WERI-Rb-1 (cell line): Measurements from ENCODE around the gene ST6GALNAC3.

Experiments used
- DNase-seq: peaks from one replicate; pipeline ENCODE4 v3.0.0-alpha.2; 2020
- H3K27ac ChIP-seq: fragments of 250-450 bp; sonication (Bioruptor Pico); 2 replicates; pipeline ENCODE4 v1.5.1; 2020; ENCODE audit warnings: mild to moderate bottlenecking, moderate library complexity
- H3K27me3 ChIP-seq: fragments of 250-450 bp; sonication (Bioruptor Pico); 2 replicates; pipeline ENCODE4 v1.5.1; 2021; ENCODE audit warnings: mild to moderate bottlenecking, low read depth, moderate library complexity; ENCODE audit not compliant: insufficient read depth, severe bottlenecking
- H3K36me3 ChIP-seq: fragments of 250-450 bp; sonication (Bioruptor Pico); 2 replicates; pipeline ENCODE4 v1.5.1; 2020; ENCODE audit warnings: mild to moderate bottlenecking, moderate library complexity
- H3K4me3 ChIP-seq: 2 replicates; pipeline ENCODE4 v1.5.1; 2011; ENCODE audit warnings: low read depth, mild to moderate bottlenecking, control low read depth, low read length
- H3K9me3 ChIP-seq: fragments of 250-450 bp; sonication (Bioruptor Pico); 2 replicates; pipeline ENCODE4 v1.5.1; 2021; ENCODE audit warnings: mild to moderate bottlenecking, moderate library complexity; ENCODE audit not compliant: severe bottlenecking
- TF ChIP-seq, protein P1 (sequence below): IDR thresholded peaks from 2 replicates; pipeline ENCODE4 v1.5.1; 2011; ENCODE audit warnings: low read depth, mild to moderate bottlenecking, control low read depth, inconsistent platforms, low read length

ST6GALNAC3 gene

GRCh38 chr1:76593141-76593540 lies 518.6 kb downstream of the ST6GALNAC3 start:
- no peak for DNase-seq
- Histone ChIP-seq H3K27ac (no peak overlapping the region), H3K27me3 (no peaks in the 10 kb centered on the region), H3K9me3 (peaks cover 8% of the 10 kb centered on the region), H3K36me3 (no peaks in the 10 kb centered on the region), H3K4me3 (no peak overlapping the region)
- TF ChIP-seq, protein P1, sequence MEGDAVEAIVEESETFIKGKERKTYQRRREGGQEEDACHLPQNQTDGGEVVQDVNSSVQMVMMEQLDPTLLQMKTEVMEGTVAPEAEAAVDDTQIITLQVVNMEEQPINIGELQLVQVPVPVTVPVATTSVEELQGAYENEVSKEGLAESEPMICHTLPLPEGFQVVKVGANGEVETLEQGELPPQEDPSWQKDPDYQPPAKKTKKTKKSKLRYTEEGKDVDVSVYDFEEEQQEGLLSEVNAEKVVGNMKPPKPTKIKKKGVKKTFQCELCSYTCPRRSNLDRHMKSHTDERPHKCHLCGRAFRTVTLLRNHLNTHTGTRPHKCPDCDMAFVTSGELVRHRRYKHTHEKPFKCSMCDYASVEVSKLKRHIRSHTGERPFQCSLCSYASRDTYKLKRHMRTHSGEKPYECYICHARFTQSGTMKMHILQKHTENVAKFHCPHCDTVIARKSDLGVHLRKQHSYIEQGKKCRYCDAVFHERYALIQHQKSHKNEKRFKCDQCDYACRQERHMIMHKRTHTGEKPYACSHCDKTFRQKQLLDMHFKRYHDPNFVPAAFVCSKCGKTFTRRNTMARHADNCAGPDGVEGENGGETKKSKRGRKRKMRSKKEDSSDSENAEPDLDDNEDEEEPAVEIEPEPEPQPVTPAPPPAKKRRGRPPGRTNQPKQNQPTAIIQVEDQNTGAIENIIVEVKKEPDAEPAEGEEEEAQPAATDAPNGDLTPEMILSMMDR: no peak

- no peak for DNase-seq
- TF ChIP-seq, protein P1: no peak
Observed at GRCh38 chr1:76593618-76594017, 519.1 kb downstream of the ST6GALNAC3 start.

GRCh38 chr1:76595024-76595423 lies 520.5 kb downstream of the ST6GALNAC3 start:
- DNase-seq: no peak
- Histone ChIP-seq H3K27me3 (no peaks in the 10 kb centered on the region), H3K9me3 (peaks cover 8% of the 10 kb centered on the region), H3K36me3 (no peaks in the 10 kb centered on the region), H3K4me3 (no peak overlapping the region), H3K27ac (no peak overlapping the region)
- TF ChIP-seq, protein P1: no peak

More at GRCh38 chr1:76593618-76594017, 519.1 kb downstream of the ST6GALNAC3 start:
- Histone ChIP-seq H3K27ac (no peak overlapping the region), H3K4me3 (no peak overlapping the region), H3K9me3 (peaks cover 8% of the 10 kb centered on the region), H3K27me3 (no peaks in the 10 kb centered on the region), H3K36me3 (no peaks in the 10 kb centered on the region)

GRCh38 chr1:76601465-76601864 lies 526.9 kb downstream of the ST6GALNAC3 start:
- no peak for DNase-seq
- H3K27ac ChIP-seq: no peak overlapping the region
- no peaks in the 10 kb centered on the region for H3K36me3 ChIP-seq
- H3K9me3 ChIP-seq: no peaks in the 10 kb centered on the region
- TF ChIP-seq, protein P1: no peak
- H3K27me3 ChIP-seq: no peaks in the 10 kb centered on the region
- no peak overlapping the region for H3K4me3 ChIP-seq

GRCh38 chr1:76607717-76608116 lies 533.2 kb downstream of the ST6GALNAC3 start:
- TF ChIP-seq, protein P1: no peak
- Histone ChIP-seq H3K9me3 (no peaks in the 10 kb centered on the region), H3K36me3 (no peaks in the 10 kb centered on the region), H3K27ac (no peak overlapping the region), H3K4me3 (no peak overlapping the region), H3K27me3 (no peaks in the 10 kb centered on the region)
- no peak for DNase-seq

- TF ChIP-seq, protein P1: no peak
Observed at GRCh38 chr1:76611770-76612445, 537.4 kb downstream of the ST6GALNAC3 start.

More at GRCh38 chr1:76611770-76612445, 537.4 kb downstream of the ST6GALNAC3 start:
- no peak for DNase-seq
- Histone ChIP-seq H3K27ac (no peak overlapping the region), H3K27me3 (no peaks in the 10 kb centered on the region), H3K4me3 (no peak overlapping the region), H3K36me3 (no peaks in the 10 kb centered on the region), H3K9me3 (no peaks in the 10 kb centered on the region)
